Keratinocyte (primary cell): ENCODE data around the gene FAM50B. TPM values are rescaled to one million over a fixed set of nuclear protein-coding genes. Genes with fewer than 3 reads are reported as not detected.

ENCODE experiments used
- DNase-seq: peaks from one replicate; pipeline ENCODE4 v3.0.0-alpha.2; 2011; ENCODE audit warnings: low read depth, missing footprints, low spot score
- FAIRE-seq: peaks from 2 replicates; lab custom pipeline; 2011; peaks lifted over from hg19 to GRCh38; lab: Jason Lieb, UNC
- H2AFZ ChIP-seq: 2 replicates; pipeline ENCODE4 v1.6.0; 2012; ENCODE audit warnings: low read length, control low read depth, inconsistent platforms; ENCODE audit not compliant: control insufficient read depth
- H3K27ac ChIP-seq: 2 replicates; pipeline ENCODE4 v1.5.1; 2011; ENCODE audit warnings: low read length; ENCODE audit not compliant: control insufficient read depth, insufficient read depth
- H3K27me3 ChIP-seq: 3 replicates; pipeline ENCODE4 v1.6.0; 2011; ENCODE audit warnings: low read length; ENCODE audit not compliant: control insufficient read depth, insufficient read depth; ENCODE audit errors: extremely low read depth
- H3K36me3 ChIP-seq, 2 experiments: 2 replicates in 1 of 2; 3 replicates in 1 of 2; pipeline ENCODE4 v1.5.1; 2011; ENCODE audit warnings: low read length in 2 of 2, mild to moderate bottlenecking in 1 of 2; ENCODE audit not compliant: control insufficient read depth in 2 of 2, insufficient read depth in 2 of 2; ENCODE audit errors: extremely low read depth in 1 of 2
- H3K4me1 ChIP-seq: 3 replicates; pipeline ENCODE4 v1.5.1; 2011; ENCODE audit warnings: low read length; ENCODE audit not compliant: control insufficient read depth, insufficient read depth; ENCODE audit errors: extremely low read depth
- H3K4me2 ChIP-seq: 3 replicates; pipeline ENCODE4 v1.6.0; 2011; ENCODE audit warnings: low read depth, low read length; ENCODE audit not compliant: control insufficient read depth, insufficient read depth; ENCODE audit errors: extremely low read depth
- H3K4me3 ChIP-seq, 3 experiments: fragments of 200-600 bp in 1 of 3; sonication (generic) in 1 of 3; 2 replicates in 2 of 3; 3 replicates in 1 of 3; pipeline ENCODE4 v1.5.1; 2011 to 2016; ENCODE audit warnings: low read length in 3 of 3, mild to moderate bottlenecking in 3 of 3, control low read depth in 2 of 3, inconsistent platforms in 1 of 3, low read depth in 1 of 3, mixed read lengths in 1 of 3, mixed run types in 1 of 3, moderate library complexity in 1 of 3; ENCODE audit not compliant: control insufficient read depth in 2 of 3, insufficient read depth in 2 of 3; ENCODE audit errors: extremely low read depth in 1 of 3
- H3K79me2 ChIP-seq: 2 replicates; pipeline ENCODE4 v1.6.0; 2012; ENCODE audit warnings: low read length; ENCODE audit not compliant: control insufficient read depth, insufficient read depth
- H3K9ac ChIP-seq: 3 replicates; pipeline ENCODE4 v1.6.0; 2011; ENCODE audit warnings: low read length; ENCODE audit not compliant: control insufficient read depth, insufficient read depth; ENCODE audit errors: extremely low read depth
- H3K9me1 ChIP-seq: 3 replicates; pipeline ENCODE4 v1.6.0; 2011; ENCODE audit warnings: low read length; ENCODE audit not compliant: control insufficient read depth, insufficient read depth; ENCODE audit errors: extremely low read depth
- H3K9me3 ChIP-seq: 2 replicates; pipeline ENCODE4 v1.5.1; 2012; ENCODE audit warnings: low read depth, low read length; ENCODE audit not compliant: control insufficient read depth
- H4K20me1 ChIP-seq: 3 replicates; pipeline ENCODE4 v1.6.0; 2011; ENCODE audit warnings: low read length; ENCODE audit not compliant: control insufficient read depth, insufficient read depth; ENCODE audit errors: extremely low read depth
- EZH2 ChIP-seq: IDR thresholded peaks from one replicate; pipeline ENCODE4 v1.6.1; 2012; ENCODE audit warnings: inconsistent platforms, mild to moderate bottlenecking, low read length, moderate library complexity
- dilution Hi-C: fragments of 300-500 bp; cut with MboI; formaldehyde crosslinking; loops from one replicate; pipeline ENCODE4 v1.7.0; 2020; ENCODE audit warnings: low sequenced_read_pairs; ENCODE audit not compliant: extremely low pct_ligation_motif_present
- polyA plus RNA-seq, 5 experiments: library from polyadenylated mRNA; depleted of rRNA in 3 of 5; stranded (reverse) in 3 of 5; stranded (forward) in 1 of 5; unstranded in 1 of 5; fragments of >200 nt; gene quantifications; 1 replicate in 1 of 5; 2 replicates in 3 of 5; 3 replicates in 1 of 5; pipeline versions ENCODE4 v1.2.1 to v1.2.3, GENCODE V29; 2011 to 2012; ENCODE audit warnings: missing spikeins in 2 of 5, low read depth in 1 of 5, low replicate concordance in 1 of 5
- TF ChIP-seq, protein P1 (sequence below), 3 experiments: IDR thresholded peaks in 1 of 3; conservative IDR thresholded peaks in 1 of 3; optimal IDR thresholded peaks in 1 of 3; 2 replicates in 2 of 3; 3 replicates in 1 of 3; pipeline versions ENCODE3 to v1.5.1; 2011; ENCODE audit warnings: low read length in 3 of 3, mild to moderate bottlenecking in 3 of 3, moderate library complexity in 2 of 3, control low read depth in 1 of 3, inconsistent platforms in 1 of 3; ENCODE audit not compliant: insufficient read depth in 2 of 3; ENCODE audit errors: extremely low read depth in 1 of 3

The FAM50B gene
- polyA plus RNA-seq, 1 donor (not counting 4 experiments of a cell fraction or from before 2014, with no cell fraction given): 4.0 TPM

DNA sequence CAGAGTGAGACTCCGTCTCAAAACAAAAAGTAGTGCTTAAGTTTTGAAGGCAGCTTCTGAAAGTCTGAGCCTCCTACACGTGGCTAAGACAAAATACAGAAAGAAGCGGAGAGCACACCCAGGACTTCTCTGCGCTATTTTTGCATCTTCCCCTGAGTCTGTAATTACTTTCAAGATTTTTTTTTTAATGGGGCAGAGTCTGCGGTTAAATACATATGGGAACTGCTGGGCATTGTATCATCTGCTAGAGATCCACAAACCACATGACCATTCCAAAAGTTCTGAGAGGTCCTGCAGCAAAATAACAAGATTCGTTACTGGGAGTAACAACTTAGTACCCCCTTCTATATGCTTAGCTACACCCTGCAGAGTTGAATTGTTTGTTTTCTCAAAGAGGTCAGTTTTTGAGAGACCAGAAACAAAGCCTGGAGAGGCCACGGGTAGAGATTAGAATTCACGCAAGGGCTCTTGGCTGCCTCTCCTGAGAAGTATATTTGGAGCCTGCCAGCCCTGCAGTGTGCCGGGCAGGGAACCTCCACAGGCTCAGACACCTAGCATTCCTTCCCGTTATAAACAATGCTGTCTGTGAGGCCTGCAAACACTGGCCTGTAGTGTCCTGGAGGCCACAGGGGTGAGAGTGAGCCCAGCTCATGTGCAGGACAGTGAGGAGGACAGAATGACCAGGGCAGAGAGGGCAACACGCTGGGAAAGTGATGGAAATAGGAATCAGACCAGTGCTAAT, 48.2 kb upstream of the FAM50B start:
- no peak overlapping the region for H3K4me2 ChIP-seq
- H3K79me2 ChIP-seq: no peaks in the 10 kb centered on the region
- no peaks in the 10 kb centered on the region for H3K9me1 ChIP-seq
- H3K9me3 ChIP-seq: no peaks in the 10 kb centered on the region
- no peak for TF ChIP-seq EZH2
- TF ChIP-seq, protein P1, sequence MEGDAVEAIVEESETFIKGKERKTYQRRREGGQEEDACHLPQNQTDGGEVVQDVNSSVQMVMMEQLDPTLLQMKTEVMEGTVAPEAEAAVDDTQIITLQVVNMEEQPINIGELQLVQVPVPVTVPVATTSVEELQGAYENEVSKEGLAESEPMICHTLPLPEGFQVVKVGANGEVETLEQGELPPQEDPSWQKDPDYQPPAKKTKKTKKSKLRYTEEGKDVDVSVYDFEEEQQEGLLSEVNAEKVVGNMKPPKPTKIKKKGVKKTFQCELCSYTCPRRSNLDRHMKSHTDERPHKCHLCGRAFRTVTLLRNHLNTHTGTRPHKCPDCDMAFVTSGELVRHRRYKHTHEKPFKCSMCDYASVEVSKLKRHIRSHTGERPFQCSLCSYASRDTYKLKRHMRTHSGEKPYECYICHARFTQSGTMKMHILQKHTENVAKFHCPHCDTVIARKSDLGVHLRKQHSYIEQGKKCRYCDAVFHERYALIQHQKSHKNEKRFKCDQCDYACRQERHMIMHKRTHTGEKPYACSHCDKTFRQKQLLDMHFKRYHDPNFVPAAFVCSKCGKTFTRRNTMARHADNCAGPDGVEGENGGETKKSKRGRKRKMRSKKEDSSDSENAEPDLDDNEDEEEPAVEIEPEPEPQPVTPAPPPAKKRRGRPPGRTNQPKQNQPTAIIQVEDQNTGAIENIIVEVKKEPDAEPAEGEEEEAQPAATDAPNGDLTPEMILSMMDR (optimal IDR thresholded peaks at IDR 0.05 in 1 of 3, IDR thresholded peaks at IDR 0.05 in 1 of 3, conservative IDR thresholded peaks at IDR 0.05 in 1 of 3; ENCODE audit: extremely low read depth in 1 of 3, insufficient read depth in 2 of 3, low read length in 3 of 3): no peak
- H3K27ac ChIP-seq: no peak overlapping the region
- H4K20me1 ChIP-seq: no peaks in the 10 kb centered on the region
- H3K9ac ChIP-seq: no peak overlapping the region
- H2AFZ ChIP-seq: no peak overlapping the region
- no peak for DNase-seq
- H3K4me3 ChIP-seq: no peak overlapping the region
- no peaks in the 10 kb centered on the region for H3K36me3 ChIP-seq
- no peak for FAIRE-seq
- no peaks in the 10 kb centered on the region for H3K27me3 ChIP-seq
- peaks cover 48% of the 10 kb centered on the region for H3K4me1 ChIP-seq
- dilution Hi-C loops: no loop called here

DNA sequence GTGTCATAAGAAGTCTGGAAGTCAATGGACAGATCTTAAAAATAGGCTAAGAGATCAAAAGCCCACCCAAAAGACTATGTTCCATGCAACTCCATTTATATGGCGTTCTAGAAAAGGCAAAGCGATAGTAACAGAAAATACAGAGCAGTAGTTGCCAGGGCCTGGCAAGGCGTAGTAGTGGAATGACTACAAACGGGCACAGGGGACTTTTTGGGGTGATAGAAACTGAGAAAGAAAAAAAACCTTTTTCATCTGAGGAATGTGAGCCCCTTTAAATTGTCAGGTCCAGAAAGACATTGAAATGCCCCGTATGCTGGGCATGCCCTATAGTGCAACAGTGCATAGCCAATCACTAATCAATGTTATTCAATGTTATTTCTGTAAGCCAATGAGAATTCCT, 47.2 kb upstream of the FAM50B start:
- H3K36me3 ChIP-seq: no peaks in the 10 kb centered on the region

More for the DNA sequence above, 47.2 kb upstream of the FAM50B start:
- no peak overlapping the region for H3K4me3 ChIP-seq
- no peaks in the 10 kb centered on the region for H3K9me3 ChIP-seq
- FAIRE-seq: no peak
- no peak overlapping the region for H3K4me2 ChIP-seq
- H3K27me3 ChIP-seq: no peaks in the 10 kb centered on the region
- H3K9me1 ChIP-seq: no peaks in the 10 kb centered on the region
- dilution Hi-C loops: no loop called here
- H3K9ac ChIP-seq: no peak overlapping the region
- H3K4me1 ChIP-seq: peaks cover 39% of the 10 kb centered on the region
- H3K79me2 ChIP-seq: no peaks in the 10 kb centered on the region
- H2AFZ ChIP-seq: no peak overlapping the region
- no peak for DNase-seq
- TF ChIP-seq EZH2: no peak
- TF ChIP-seq, protein P1 (optimal IDR thresholded peaks at IDR 0.05 in 1 of 3, IDR thresholded peaks at IDR 0.05 in 1 of 3, conservative IDR thresholded peaks at IDR 0.05 in 1 of 3; ENCODE audit: extremely low read depth in 1 of 3, insufficient read depth in 2 of 3, low read length in 3 of 3): no peak
- H4K20me1 ChIP-seq: no peaks in the 10 kb centered on the region
- H3K27ac ChIP-seq: no peak overlapping the region
